ENCODE data around the gene CLEC2A. TPM values are rescaled to one million over a fixed set of nuclear protein-coding genes. Genes with fewer than 3 reads are reported as not detected.

CLEC2A gene
- polyA plus RNA-seq, 2 of the 4 experiments (the other 2 are of a cell fraction) = not detected

DNA sequence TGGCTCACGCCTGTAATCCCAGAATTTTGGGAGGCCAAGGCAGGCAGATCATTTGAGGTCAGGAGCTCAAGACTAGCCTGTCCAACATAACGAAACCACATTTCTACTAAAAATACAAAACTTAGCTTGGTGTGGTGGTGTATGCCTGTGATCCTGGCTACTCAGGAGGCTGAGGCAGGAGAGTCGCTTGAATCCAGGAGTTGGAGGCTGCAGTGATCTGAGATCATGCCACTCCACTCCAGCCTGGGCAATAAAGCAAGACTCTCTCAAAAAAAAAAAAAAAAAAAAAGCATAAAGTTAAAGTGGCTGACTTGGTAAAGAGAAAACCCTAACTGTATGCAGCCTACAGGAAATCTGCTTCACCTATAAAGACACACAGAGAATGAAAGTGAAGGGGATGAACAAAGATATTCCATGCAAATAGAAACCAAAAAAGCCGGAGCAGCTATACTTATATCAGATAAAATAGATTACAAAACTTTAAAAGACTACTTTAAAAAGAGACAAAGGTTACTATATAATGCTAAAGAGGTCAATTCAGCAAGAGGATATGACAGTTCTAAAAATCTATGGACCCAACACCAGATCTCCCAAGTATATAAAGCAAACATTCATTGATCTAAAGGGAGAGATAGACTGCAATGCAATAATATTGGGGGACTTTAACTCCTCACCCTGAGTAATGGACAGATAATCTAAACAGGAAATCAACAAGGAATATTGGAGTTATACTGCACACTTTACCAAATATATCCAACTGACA lies 67.1 kb downstream of the CLEC2A start:
- Histone ChIP-seq H3K9me3 (no peaks in the 10 kb centered on the region), H3K4me3 (no peak overlapping the region), H3K27ac (no peak overlapping the region), H3K4me2 (peak overlapping the region; percentile 76), H3K4me1 (no peaks in the 10 kb centered on the region)
- no peak for DNase-seq (ENCODE audit: low read depth in 1 of 2, low spot score in 1 of 2)
- TF ChIP-seq POLR2A (IDR thresholded peaks at IDR 0.05; ENCODE audit: low read length) (no peak), BCL3 (IDR thresholded peaks at IDR 0.05) (no peak), ZC3H11A (IDR thresholded peaks at IDR 0.05) (no peak), POLR2AphosphoS2 (conservative IDR thresholded peaks at IDR 0.05; ENCODE audit: low read length) (no peak), HEYL (CRISPR knock-in tag; IDR thresholded peaks at IDR 0.05) (no peak), HES2 (IDR thresholded peaks at IDR 0.05) (no peak), RNF2 (IDR thresholded peaks at IDR 0.05; ENCODE audit: borderline replicate concordance, low read depth) (no peak), FOXS1 (CRISPR knock-in tag; IDR thresholded peaks at IDR 0.05) (no peak), EP300 (IDR thresholded peaks at IDR 0.05) (no peak), HDAC2 (IDR thresholded peaks at IDR 0.05) (no peak), CHD4 (IDR thresholded peaks at IDR 0.05; ENCODE audit: borderline replicate concordance) (no peak), ESRRA (IDR thresholded peaks at IDR 0.05; ENCODE audit: borderline replicate concordance, low read length) (no peak), CBX8 (IDR thresholded peaks at IDR 0.05) (no peak)
- TF ChIP-seq, protein P1, sequence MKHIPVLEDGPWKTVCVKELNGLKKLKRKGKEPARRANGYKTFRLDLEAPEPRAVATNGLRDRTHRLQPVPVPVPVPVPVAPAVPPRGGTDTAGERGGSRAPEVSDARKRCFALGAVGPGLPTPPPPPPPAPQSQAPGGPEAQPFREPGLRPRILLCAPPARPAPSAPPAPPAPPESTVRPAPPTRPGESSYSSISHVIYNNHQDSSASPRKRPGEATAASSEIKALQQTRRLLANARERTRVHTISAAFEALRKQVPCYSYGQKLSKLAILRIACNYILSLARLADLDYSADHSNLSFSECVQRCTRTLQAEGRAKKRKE (CRISPR knock-in tag; IDR thresholded peaks at IDR 0.05; ENCODE audit: low read depth) = no peak
- TF ChIP-seq, protein P2, sequence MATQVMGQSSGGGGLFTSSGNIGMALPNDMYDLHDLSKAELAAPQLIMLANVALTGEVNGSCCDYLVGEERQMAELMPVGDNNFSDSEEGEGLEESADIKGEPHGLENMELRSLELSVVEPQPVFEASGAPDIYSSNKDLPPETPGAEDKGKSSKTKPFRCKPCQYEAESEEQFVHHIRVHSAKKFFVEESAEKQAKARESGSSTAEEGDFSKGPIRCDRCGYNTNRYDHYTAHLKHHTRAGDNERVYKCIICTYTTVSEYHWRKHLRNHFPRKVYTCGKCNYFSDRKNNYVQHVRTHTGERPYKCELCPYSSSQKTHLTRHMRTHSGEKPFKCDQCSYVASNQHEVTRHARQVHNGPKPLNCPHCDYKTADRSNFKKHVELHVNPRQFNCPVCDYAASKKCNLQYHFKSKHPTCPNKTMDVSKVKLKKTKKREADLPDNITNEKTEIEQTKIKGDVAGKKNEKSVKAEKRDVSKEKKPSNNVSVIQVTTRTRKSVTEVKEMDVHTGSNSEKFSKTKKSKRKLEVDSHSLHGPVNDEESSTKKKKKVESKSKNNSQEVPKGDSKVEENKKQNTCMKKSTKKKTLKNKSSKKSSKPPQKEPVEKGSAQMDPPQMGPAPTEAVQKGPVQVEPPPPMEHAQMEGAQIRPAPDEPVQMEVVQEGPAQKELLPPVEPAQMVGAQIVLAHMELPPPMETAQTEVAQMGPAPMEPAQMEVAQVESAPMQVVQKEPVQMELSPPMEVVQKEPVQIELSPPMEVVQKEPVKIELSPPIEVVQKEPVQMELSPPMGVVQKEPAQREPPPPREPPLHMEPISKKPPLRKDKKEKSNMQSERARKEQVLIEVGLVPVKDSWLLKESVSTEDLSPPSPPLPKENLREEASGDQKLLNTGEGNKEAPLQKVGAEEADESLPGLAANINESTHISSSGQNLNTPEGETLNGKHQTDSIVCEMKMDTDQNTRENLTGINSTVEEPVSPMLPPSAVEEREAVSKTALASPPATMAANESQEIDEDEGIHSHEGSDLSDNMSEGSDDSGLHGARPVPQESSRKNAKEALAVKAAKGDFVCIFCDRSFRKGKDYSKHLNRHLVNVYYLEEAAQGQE (IDR thresholded peaks at IDR 0.05) = no peak
- CTCF ChIA-PET = interaction anchor here (0.6 to 0.9 kb wide), 2 partner anchors 16 to 196 kb away, joined by 3 read pairs; no protein-coding TSS in a partner anchor
- WGBS (ENCODE audit: missing lambda C conversion rate) = 38% methylated on average over 4 of the region's 4 CpGs
- no peak for FAIRE-seq
- no peak; a peak in 1 of 6 replicates for ATAC-seq
- POLR2A ChIA-PET = no interaction called here

Other genes starting within 250 kb of the CLEC2A start
- gene CLECL1, start 199.3 kb downstream of the CLEC2A start, polyA plus RNA-seq (2011; rRNA removed) = not detected in 2 replicates
- gene CLECL1, start 199.3 kb downstream of the CLEC2A start, polyA plus RNA-seq (2017; fragmentation: RNase III; extraction: RNeasy Plus Mini Kit Qiagen cat#74134 plus additional on column Dnase treatment) = not detected in 3 replicates
- not detected in 2 replicates for gene CD69, start 171.5 kb downstream of the CLEC2A start, polyA plus RNA-seq (2011; rRNA removed)
- not detected in 3 replicates for gene CD69, start 171.5 kb downstream of the CLEC2A start, polyA plus RNA-seq (2017; fragmentation: RNase III; extraction: RNeasy Plus Mini Kit Qiagen cat#74134 plus additional on column Dnase treatment)
- gene KLRF1, start 104.9 kb downstream of the CLEC2A start, polyA plus RNA-seq (2011; rRNA removed) = not detected in 2 replicates
- not detected in 3 replicates for gene KLRF1, start 104.9 kb downstream of the CLEC2A start, polyA plus RNA-seq (2017; fragmentation: RNase III; extraction: RNeasy Plus Mini Kit Qiagen cat#74134 plus additional on column Dnase treatment)
- gene CLEC2B, start 63.0 kb downstream of the CLEC2A start, polyA plus RNA-seq (2011; rRNA removed) = 2.1 and 2.2 TPM in 2 replicates
- 0.17 to 0.55 TPM (median 0.30 TPM) in 3 replicates for gene CLEC2B, start 63.0 kb downstream of the CLEC2A start, polyA plus RNA-seq (2017; fragmentation: RNase III; extraction: RNeasy Plus Mini Kit Qiagen cat#74134 plus additional on column Dnase treatment)
- not detected in 2 replicates for gene KLRF2, start 50.9 kb downstream of the CLEC2A start, polyA plus RNA-seq (2011; rRNA removed)
- gene KLRF2, start 50.9 kb downstream of the CLEC2A start, polyA plus RNA-seq (2017; fragmentation: RNase III; extraction: RNeasy Plus Mini Kit Qiagen cat#74134 plus additional on column Dnase treatment) = not detected in 3 replicates
- gene CLEC12A, start 39.0 kb upstream of the CLEC2A start, polyA plus RNA-seq (2011; rRNA removed) = not detected in 2 replicates
- gene CLEC12A, start 39.0 kb upstream of the CLEC2A start, polyA plus RNA-seq (2017; fragmentation: RNase III; extraction: RNeasy Plus Mini Kit Qiagen cat#74134 plus additional on column Dnase treatment) = not detected in 3 replicates
- not detected in 2 replicates for gene CLEC1B, start 66.8 kb upstream of the CLEC2A start, polyA plus RNA-seq (2011; rRNA removed)
- gene CLEC1B, start 66.8 kb upstream of the CLEC2A start, polyA plus RNA-seq (2017; fragmentation: RNase III; extraction: RNeasy Plus Mini Kit Qiagen cat#74134 plus additional on column Dnase treatment) = not detected in 3 replicates
- not detected in 2 replicates for gene CLEC12B, start 78.3 kb upstream of the CLEC2A start, polyA plus RNA-seq (2011; rRNA removed)
- not detected in 3 replicates for gene CLEC12B, start 78.3 kb upstream of the CLEC2A start, polyA plus RNA-seq (2017; fragmentation: RNase III; extraction: RNeasy Plus Mini Kit Qiagen cat#74134 plus additional on column Dnase treatment)
- not detected in 2 replicates for gene CLEC9A, start 98.3 kb upstream of the CLEC2A start, polyA plus RNA-seq (2011; rRNA removed)
- not detected in 3 replicates for gene CLEC9A, start 98.3 kb upstream of the CLEC2A start, polyA plus RNA-seq (2017; fragmentation: RNase III; extraction: RNeasy Plus Mini Kit Qiagen cat#74134 plus additional on column Dnase treatment)
- gene CLEC1A, start 166.6 kb upstream of the CLEC2A start, polyA plus RNA-seq (2011; rRNA removed) = 0.06 TPM in 1 of 2 replicates, not detected in the other
- gene CLEC1A, start 166.6 kb upstream of the CLEC2A start, polyA plus RNA-seq (2017; fragmentation: RNase III; extraction: RNeasy Plus Mini Kit Qiagen cat#74134 plus additional on column Dnase treatment) = not detected in 3 replicates
- not detected in 2 replicates for gene CLEC7A, start 197.8 kb upstream of the CLEC2A start, polyA plus RNA-seq (2011; rRNA removed)
- 0.08 TPM in 1 of 3 replicates, not detected in the others for gene CLEC7A, start 197.8 kb upstream of the CLEC2A start, polyA plus RNA-seq (2017; fragmentation: RNase III; extraction: RNeasy Plus Mini Kit Qiagen cat#74134 plus additional on column Dnase treatment)
- 0.59 and 0.95 TPM in 2 replicates for gene OLR1, start 239.8 kb upstream of the CLEC2A start, polyA plus RNA-seq (2011; rRNA removed)
- gene OLR1, start 239.8 kb upstream of the CLEC2A start, polyA plus RNA-seq (2017; fragmentation: RNase III; extraction: RNeasy Plus Mini Kit Qiagen cat#74134 plus additional on column Dnase treatment) = 0.44 to 0.92 TPM (median 0.81 TPM) in 3 replicates
- gene TMEM52B, start 246.7 kb upstream of the CLEC2A start, polyA plus RNA-seq (2011; rRNA removed) = 0.08 and 0.39 TPM in 2 replicates
- gene TMEM52B, start 246.7 kb upstream of the CLEC2A start, polyA plus RNA-seq (2017; fragmentation: RNase III; extraction: RNeasy Plus Mini Kit Qiagen cat#74134 plus additional on column Dnase treatment) = 0.05 to 0.08 TPM (median 0.05 TPM) in 3 replicates